Measurements from ENCODE around the gene CCDC102B.

The CCDC102B gene

DNA sequence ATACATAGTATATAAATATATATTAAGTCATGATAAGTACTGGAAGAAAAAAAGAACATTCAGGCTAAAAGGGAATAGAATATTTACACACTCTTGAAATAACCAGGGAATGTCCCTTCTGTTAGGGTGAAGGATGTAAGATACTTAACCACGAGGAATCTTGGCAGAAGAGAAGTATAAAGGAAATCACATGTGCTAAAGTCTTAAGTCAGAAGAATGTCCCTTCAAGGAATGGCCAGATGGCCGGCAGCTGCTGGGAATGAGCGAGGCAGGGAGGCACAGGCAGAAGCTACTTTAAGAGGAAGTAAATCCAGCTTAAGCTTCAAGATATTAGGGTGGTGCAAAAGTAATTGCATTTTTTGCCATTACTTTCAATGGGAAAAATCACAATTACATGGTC, 5.5 kb downstream of the CCDC102B start:
- DNase-seq (ENCODE audit: low read depth in 1 of 2, low spot score in 1 of 2): no peak

DNA sequence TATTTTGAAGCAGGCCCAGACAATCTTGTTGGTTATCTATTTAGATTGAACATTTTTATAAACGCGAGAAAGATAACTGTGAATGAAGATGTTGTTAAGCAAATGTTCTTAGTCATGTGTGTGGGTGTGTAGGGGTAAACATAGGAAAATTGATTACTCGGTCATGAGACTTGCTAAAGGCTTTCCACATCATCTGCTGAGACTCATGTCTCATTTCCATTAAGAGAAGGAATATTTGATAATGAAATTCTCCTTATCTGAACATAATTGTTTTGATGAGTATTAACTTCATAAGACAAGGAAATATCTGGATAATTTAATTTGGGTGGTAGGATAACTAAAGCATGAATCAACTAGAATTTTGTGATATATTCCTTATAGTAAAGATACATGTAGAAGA, 19.7 kb downstream of the CCDC102B start:
- no peak for TF ChIP-seq POLR2AphosphoS5 (IDR thresholded peaks at IDR 0.05; ENCODE audit: low read depth)
- no peak for TF ChIP-seq SPI1 (IDR thresholded peaks at IDR 0.05; ENCODE audit: borderline replicate concordance, low read depth)
- TF ChIP-seq, protein P1, sequence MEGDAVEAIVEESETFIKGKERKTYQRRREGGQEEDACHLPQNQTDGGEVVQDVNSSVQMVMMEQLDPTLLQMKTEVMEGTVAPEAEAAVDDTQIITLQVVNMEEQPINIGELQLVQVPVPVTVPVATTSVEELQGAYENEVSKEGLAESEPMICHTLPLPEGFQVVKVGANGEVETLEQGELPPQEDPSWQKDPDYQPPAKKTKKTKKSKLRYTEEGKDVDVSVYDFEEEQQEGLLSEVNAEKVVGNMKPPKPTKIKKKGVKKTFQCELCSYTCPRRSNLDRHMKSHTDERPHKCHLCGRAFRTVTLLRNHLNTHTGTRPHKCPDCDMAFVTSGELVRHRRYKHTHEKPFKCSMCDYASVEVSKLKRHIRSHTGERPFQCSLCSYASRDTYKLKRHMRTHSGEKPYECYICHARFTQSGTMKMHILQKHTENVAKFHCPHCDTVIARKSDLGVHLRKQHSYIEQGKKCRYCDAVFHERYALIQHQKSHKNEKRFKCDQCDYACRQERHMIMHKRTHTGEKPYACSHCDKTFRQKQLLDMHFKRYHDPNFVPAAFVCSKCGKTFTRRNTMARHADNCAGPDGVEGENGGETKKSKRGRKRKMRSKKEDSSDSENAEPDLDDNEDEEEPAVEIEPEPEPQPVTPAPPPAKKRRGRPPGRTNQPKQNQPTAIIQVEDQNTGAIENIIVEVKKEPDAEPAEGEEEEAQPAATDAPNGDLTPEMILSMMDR (IDR thresholded peaks at IDR 0.05; ENCODE audit: insufficient read depth, low read length): no peak
- TF ChIP-seq, protein P2, sequence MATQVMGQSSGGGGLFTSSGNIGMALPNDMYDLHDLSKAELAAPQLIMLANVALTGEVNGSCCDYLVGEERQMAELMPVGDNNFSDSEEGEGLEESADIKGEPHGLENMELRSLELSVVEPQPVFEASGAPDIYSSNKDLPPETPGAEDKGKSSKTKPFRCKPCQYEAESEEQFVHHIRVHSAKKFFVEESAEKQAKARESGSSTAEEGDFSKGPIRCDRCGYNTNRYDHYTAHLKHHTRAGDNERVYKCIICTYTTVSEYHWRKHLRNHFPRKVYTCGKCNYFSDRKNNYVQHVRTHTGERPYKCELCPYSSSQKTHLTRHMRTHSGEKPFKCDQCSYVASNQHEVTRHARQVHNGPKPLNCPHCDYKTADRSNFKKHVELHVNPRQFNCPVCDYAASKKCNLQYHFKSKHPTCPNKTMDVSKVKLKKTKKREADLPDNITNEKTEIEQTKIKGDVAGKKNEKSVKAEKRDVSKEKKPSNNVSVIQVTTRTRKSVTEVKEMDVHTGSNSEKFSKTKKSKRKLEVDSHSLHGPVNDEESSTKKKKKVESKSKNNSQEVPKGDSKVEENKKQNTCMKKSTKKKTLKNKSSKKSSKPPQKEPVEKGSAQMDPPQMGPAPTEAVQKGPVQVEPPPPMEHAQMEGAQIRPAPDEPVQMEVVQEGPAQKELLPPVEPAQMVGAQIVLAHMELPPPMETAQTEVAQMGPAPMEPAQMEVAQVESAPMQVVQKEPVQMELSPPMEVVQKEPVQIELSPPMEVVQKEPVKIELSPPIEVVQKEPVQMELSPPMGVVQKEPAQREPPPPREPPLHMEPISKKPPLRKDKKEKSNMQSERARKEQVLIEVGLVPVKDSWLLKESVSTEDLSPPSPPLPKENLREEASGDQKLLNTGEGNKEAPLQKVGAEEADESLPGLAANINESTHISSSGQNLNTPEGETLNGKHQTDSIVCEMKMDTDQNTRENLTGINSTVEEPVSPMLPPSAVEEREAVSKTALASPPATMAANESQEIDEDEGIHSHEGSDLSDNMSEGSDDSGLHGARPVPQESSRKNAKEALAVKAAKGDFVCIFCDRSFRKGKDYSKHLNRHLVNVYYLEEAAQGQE (IDR thresholded peaks at IDR 0.05; ENCODE audit: insufficient replicate concordance, low read depth): no peak
- TF ChIP-seq GABPA (IDR thresholded peaks at IDR 0.05; ENCODE audit: low read depth): no peak
- DNase-seq (ENCODE audit: low read depth in 1 of 2, low spot score in 1 of 2): no peak
- Histone ChIP-seq H3K27ac (replicated peaks) (no peak overlapping the region), H3K27me3 (ENCODE audit: insufficient read depth, poor library complexity, severe bottlenecking) (peaks cover 4% of the 10 kb centered on the region), H3K4me3 (replicated peaks; ENCODE audit: insufficient read depth, low read length) (no peak overlapping the region)

More for the DNA sequence above, 5.5 kb downstream of the CCDC102B start:
- TF ChIP-seq, protein P1 (IDR thresholded peaks at IDR 0.05; ENCODE audit: insufficient read depth, low read length): no peak
- H3K27me3 ChIP-seq (ENCODE audit: insufficient read depth, poor library complexity, severe bottlenecking): no peaks in the 10 kb centered on the region
- H3K4me3 ChIP-seq (replicated peaks; ENCODE audit: insufficient read depth, low read length): no peak overlapping the region
- no peak overlapping the region for H3K27ac ChIP-seq (replicated peaks)

DNA sequence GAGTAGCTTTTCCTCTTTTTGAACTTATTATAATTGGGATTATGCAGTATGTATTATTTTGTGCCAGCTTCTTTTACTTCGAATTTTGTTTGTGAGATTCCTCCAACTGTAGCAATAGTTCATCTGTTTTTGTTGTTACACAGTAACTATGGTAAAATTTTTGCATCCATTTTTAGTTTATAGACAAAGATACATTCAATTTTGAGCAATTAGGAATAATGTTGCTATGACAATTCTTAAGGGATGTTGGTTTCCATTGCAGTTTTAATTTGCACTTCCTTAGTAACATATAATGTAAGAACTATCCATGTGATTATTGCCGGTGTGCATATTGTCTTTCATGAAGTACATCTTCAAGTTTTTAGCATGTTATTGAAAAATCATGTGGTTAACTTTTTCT, 20.7 kb downstream of the CCDC102B start:
- Histone ChIP-seq H3K27me3 (ENCODE audit: insufficient read depth, poor library complexity, severe bottlenecking) (peaks cover 3% of the 10 kb centered on the region), H3K4me3 (replicated peaks; ENCODE audit: insufficient read depth, low read length) (no peak overlapping the region), H3K27ac (replicated peaks) (no peak overlapping the region)
- DNase-seq (ENCODE audit: low read depth in 1 of 2, low spot score in 1 of 2): no peak
- TF ChIP-seq SPI1 (IDR thresholded peaks at IDR 0.05; ENCODE audit: borderline replicate concordance, low read depth) (no peak), POLR2AphosphoS5 (IDR thresholded peaks at IDR 0.05; ENCODE audit: low read depth) (no peak), GABPA (IDR thresholded peaks at IDR 0.05; ENCODE audit: low read depth) (no peak)
- TF ChIP-seq, protein P1 (IDR thresholded peaks at IDR 0.05; ENCODE audit: insufficient read depth, low read length): no peak
- TF ChIP-seq, protein P2 (IDR thresholded peaks at IDR 0.05; ENCODE audit: insufficient replicate concordance, low read depth): no peak

DNA sequence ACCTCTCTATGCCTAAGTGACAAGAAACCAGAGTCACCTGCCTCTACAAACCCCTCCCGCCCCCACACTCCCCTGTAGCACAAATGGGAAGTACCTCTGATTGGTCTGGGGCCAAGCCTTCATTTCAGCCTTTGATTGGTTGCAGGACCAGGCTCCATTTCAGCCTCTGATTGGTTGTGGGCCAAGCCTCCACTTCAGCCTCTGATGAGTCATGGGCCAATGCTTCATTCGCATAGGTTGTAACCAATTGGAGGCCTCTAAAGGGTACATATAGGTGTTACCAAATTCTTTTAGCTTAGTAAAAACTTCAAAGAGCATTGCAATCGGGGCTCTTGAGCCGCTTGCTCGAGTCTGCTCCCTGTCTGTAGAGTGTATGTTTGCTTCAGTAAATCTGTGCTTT, 25.0 kb downstream of the CCDC102B start:
- Histone ChIP-seq H3K4me3 (replicated peaks; ENCODE audit: insufficient read depth, low read length) (no peak overlapping the region), H3K27me3 (ENCODE audit: insufficient read depth, poor library complexity, severe bottlenecking) (no peaks in the 10 kb centered on the region), H3K27ac (replicated peaks) (no peak overlapping the region)
- no peak for DNase-seq (ENCODE audit: low read depth in 1 of 2, low spot score in 1 of 2)
- TF ChIP-seq, protein P2 (IDR thresholded peaks at IDR 0.05; ENCODE audit: insufficient replicate concordance, low read depth): no peak
- TF ChIP-seq GABPA (IDR thresholded peaks at IDR 0.05; ENCODE audit: low read depth) (no peak), POLR2AphosphoS5 (IDR thresholded peaks at IDR 0.05; ENCODE audit: low read depth) (no peak), SPI1 (IDR thresholded peaks at IDR 0.05; ENCODE audit: borderline replicate concordance, low read depth) (no peak)
- TF ChIP-seq, protein P1 (IDR thresholded peaks at IDR 0.05; ENCODE audit: insufficient read depth, low read length): no peak
